GM13977 (cell line): ENCODE results near the gene BAIAP2L2.

Source experiments
- DNase-seq: peaks from one replicate; pipeline ENCODE4 v3.0.0; 2012; ENCODE audit warnings: low spot score
- CTCF ChIP-seq: IDR thresholded peaks from 2 replicates; pipeline ENCODE4 v1.5.1; 2012; ENCODE audit warnings: mild to moderate bottlenecking, control low read depth; ENCODE audit not compliant: insufficient read depth; ENCODE audit errors: extremely low read depth, missing control alignments
- in situ Hi-C: fragments of 300-500 bp; cut with MboI; formaldehyde crosslinking; loops from one replicate; pipeline ENCODE4 v1.12.0; 2022; ENCODE audit warnings: low sequenced_read_pairs, low pct_unique_long_range_greater_than_20kb, mixed read lengths, inconsistent platforms; ENCODE audit not compliant: unreplicated experiment

The BAIAP2L2 gene

GRCh38 chr22:38098410-38099249 is 11.9 kb downstream of the BAIAP2L2 start:
- no peak for TF ChIP-seq CTCF
- in situ Hi-C loops, result no loop called here
- DNase-seq, result no peak

GRCh38 chr22:38097557-38098409 is 12.7 kb downstream of the BAIAP2L2 start:
- no peak for TF ChIP-seq CTCF
- in situ Hi-C loops, result no loop called here
- no peak for DNase-seq

GRCh38 chr22:38097058-38097457 is 13.4 kb downstream of the BAIAP2L2 start:
- no peak for TF ChIP-seq CTCF
- DNase-seq, result no peak
- in situ Hi-C loops, result no loop called here

GRCh38 chr22:38089474-38089851 is 21.0 kb downstream of the BAIAP2L2 start:
- DNase-seq, result no peak
- no peak for TF ChIP-seq CTCF
- in situ Hi-C loops, result no loop called here

- DNase-seq, result no peak
- in situ Hi-C loops, result no loop called here
- TF ChIP-seq CTCF, result no peak
These were observed 21.6 kb downstream of the BAIAP2L2 start for GRCh38 chr22:38088629-38089473.

GRCh38 chr22:38087855-38088254 is 22.6 kb downstream of the BAIAP2L2 start:
- no peak for TF ChIP-seq CTCF
- in situ Hi-C loops, result no loop called here
- DNase-seq, result no peak
